SK-N-SH (cell line): ENCODE data around the gene LOC128125822.

Experiments used
- CTCF ChIA-PET: fragments of 300-600, 350-600 bp; formaldehyde crosslinking; extraction: SDS; loops from one replicate; lab custom pipeline; 2021; lab: Yijun Ruan, JAX
- POLR2A ChIA-PET: fragments of 350-600 bp; sonication (Branson Sonifier 250); formaldehyde crosslinking; extraction: SDS; loops from one replicate; lab custom pipeline; 2020; ENCODE audit warnings: antibody characterized with exemption, inconsistent platforms; lab: Yijun Ruan, JAX
- DNase-seq: peaks from one replicate; pipeline ENCODE4 v3.0.0; 2012
- H2AFZ ChIP-seq: fragments of 200-600 bp; sonication (generic); 2 replicates; pipeline ENCODE4 v1.8.1; 2016; ENCODE audit warnings: antibody characterized with exemption, mild to moderate bottlenecking, low read depth
- H3F3A ChIP-seq: fragments of 200-600 bp; sonication (generic); replicated peaks from 2 replicates; pipeline ENCODE3; 2016; ENCODE audit warnings: antibody characterized with exemption, mild to moderate bottlenecking; ENCODE audit not compliant: insufficient read depth
- H3K27ac ChIP-seq, 2 experiments: fragments of 200-500 bp in 1 of 2; fragments of 200-600 bp in 1 of 2; sonication (Bioruptor generic) in 1 of 2; sonication (generic), shearing (Covaris generic) in 1 of 2; 2 replicates each; pipeline versions ENCODE4 v1.5.1 to v1.6.1; 2014 to 2016; ENCODE audit warnings: low read depth in 2 of 2, inconsistent platforms in 1 of 2, low read length in 1 of 2, mild to moderate bottlenecking in 1 of 2, mixed read lengths in 1 of 2
- H3K27me3 ChIP-seq: fragments of 200-600 bp; sonication (generic), shearing (Covaris generic); 2 replicates; pipeline ENCODE4 v1.6.1; 2016; ENCODE audit warnings: mixed run types; ENCODE audit not compliant: insufficient read depth
- H3K36me3 ChIP-seq, 2 experiments: fragments of 200-500 bp in 1 of 2; fragments of 200-600 bp in 1 of 2; sonication (Bioruptor generic) in 1 of 2; sonication (generic) in 1 of 2; replicated peaks in 1 of 2; 2 replicates each; pipeline versions ENCODE3 to v1.5.1; 2014 to 2016; ENCODE audit warnings: low read length in 1 of 2, mild to moderate bottlenecking in 1 of 2; ENCODE audit not compliant: insufficient read depth in 2 of 2, control insufficient read depth in 1 of 2
- H3K4me1 ChIP-seq, 2 experiments: fragments of 200-500 bp in 1 of 2; fragments of 200-600 bp in 1 of 2; sonication (Bioruptor generic) in 1 of 2; sonication (generic), shearing (Covaris generic) in 1 of 2; 2 replicates each; pipeline versions ENCODE4 v1.5.1 to v1.6.1; 2014 to 2016; ENCODE audit warnings: low read depth in 1 of 2, low read length in 1 of 2, mixed run types in 1 of 2; ENCODE audit not compliant: insufficient read depth in 2 of 2, control insufficient read depth in 1 of 2
- H3K4me2 ChIP-seq: fragments of 200-600 bp; sonication (generic), shearing (Covaris generic); 2 replicates; pipeline ENCODE4 v1.6.1; 2017; ENCODE audit warnings: mixed run types
- H3K4me3 ChIP-seq, 2 experiments: fragments of 200-500 bp in 1 of 2; fragments of 200-600 bp in 1 of 2; sonication (Bioruptor generic) in 1 of 2; sonication (generic), shearing (Covaris generic) in 1 of 2; 2 replicates each; pipeline versions ENCODE4 v1.5.1 to v1.8.1; 2014 to 2016; ENCODE audit warnings: low read depth in 2 of 2, inconsistent platforms in 1 of 2, low read length in 1 of 2, mild to moderate bottlenecking in 1 of 2, mixed read lengths in 1 of 2, moderate library complexity in 1 of 2
- H3K79me2 ChIP-seq: fragments of 200-600 bp; sonication (generic); 2 replicates; pipeline ENCODE4 v1.8.1; 2017; ENCODE audit warnings: mild to moderate bottlenecking; ENCODE audit not compliant: insufficient read depth
- H3K9ac ChIP-seq: fragments of 200-600 bp; sonication (generic); 2 replicates; pipeline ENCODE4 v1.6.1; 2017; ENCODE audit warnings: mixed run types
- H3K9me2 ChIP-seq: fragments of 200-600 bp; sonication (generic); 2 replicates; pipeline ENCODE4 v1.6.1; 2017; ENCODE audit warnings: mixed run types
- H3K9me3 ChIP-seq: fragments of 200-600 bp; sonication (generic); 2 replicates; pipeline ENCODE4 v1.6.1; 2017; ENCODE audit warnings: mixed run types, mild to moderate bottlenecking, moderate library complexity
- H4K20me1 ChIP-seq: fragments of 200-600 bp; sonication (generic); 2 replicates; pipeline ENCODE4 v1.6.1; 2017; ENCODE audit warnings: mild to moderate bottlenecking, mixed run types; ENCODE audit not compliant: insufficient read depth
- CTCF ChIP-seq: fragments of 200-600 bp; sonication (generic); IDR thresholded peaks from 2 replicates; pipeline ENCODE4 v1.6.1; 2017; ENCODE audit warnings: antibody characterized with exemption, mild to moderate bottlenecking, moderate library complexity
- ELF1 ChIP-seq: IDR thresholded peaks from 2 replicates; pipeline ENCODE4 v1.4.0; 2012
- FOXJ3 ChIP-seq: sonication (generic); formaldehyde crosslinking; IDR thresholded peaks from 2 replicates; pipeline ENCODE4 v1.5.1; 2020; ENCODE audit warnings: mild to moderate bottlenecking, missing genetic modification reagents
- IRF3 ChIP-seq: fragments of 150-350 bp; IDR thresholded peaks from 2 replicates; pipeline ENCODE4 v1.6.1; 2016; ENCODE audit warnings: mild to moderate bottlenecking, low read depth, low read length
- JUND ChIP-seq: IDR thresholded peaks from 2 replicates; pipeline ENCODE4 v1.4.0; 2012
- MAX ChIP-seq: IDR thresholded peaks from 2 replicates; pipeline ENCODE4 v1.4.0; 2012; ENCODE audit warnings: low read depth
- MXI1 ChIP-seq: IDR thresholded peaks from 2 replicates; pipeline ENCODE4 v1.6.1; 2012; ENCODE audit warnings: mild to moderate bottlenecking, low read depth, low read length, improper control_type of control experiment
- NFIC ChIP-seq: IDR thresholded peaks from 2 replicates; pipeline ENCODE4 v1.4.0; 2012; ENCODE audit warnings: borderline replicate concordance
- POLR2AphosphoS5 ChIP-seq: IDR thresholded peaks from 2 replicates; pipeline ENCODE4 v1.6.1; 2012; ENCODE audit warnings: low read depth, low read length
- RAD21 ChIP-seq: IDR thresholded peaks from 2 replicates; pipeline ENCODE4 v1.6.1; 2012; ENCODE audit warnings: mild to moderate bottlenecking, low read length
- RCOR1 ChIP-seq: fragments of 150-350 bp; IDR thresholded peaks from 2 replicates; pipeline ENCODE4 v1.6.1; 2017; ENCODE audit warnings: antibody characterized with exemption, low read length
- REST ChIP-seq: IDR thresholded peaks from 2 replicates; pipeline ENCODE4 v1.6.1; 2012; ENCODE audit warnings: mild to moderate bottlenecking, low read depth, low read length, moderate library complexity
- RFX5 ChIP-seq: IDR thresholded peaks from 2 replicates; pipeline ENCODE4 v1.6.1; 2012; ENCODE audit warnings: mild to moderate bottlenecking, improper control_type of control experiment, low read length
- RXRA ChIP-seq: IDR thresholded peaks from 2 replicates; pipeline ENCODE4 v1.4.0; 2012; ENCODE audit warnings: low read depth, mild to moderate bottlenecking, borderline replicate concordance
- TCF12 ChIP-seq: IDR thresholded peaks from 2 replicates; pipeline ENCODE4 v1.4.0; 2012
- TEAD4 ChIP-seq: IDR thresholded peaks from 2 replicates; pipeline ENCODE4 v1.4.0; 2012; ENCODE audit warnings: mild to moderate bottlenecking, borderline replicate concordance; ENCODE audit not compliant: insufficient read depth
- WGBS: methylation state at CpG from one replicate; pipeline ENCODE4 v1.1.6; 2017; ENCODE audit warnings: low lambda C conversion rate; 5-methylcytosine and 5-hydroxymethylcytosine counted together
- TF ChIP-seq, protein P1 (sequence below): IDR thresholded peaks from 2 replicates; pipeline ENCODE4 v1.4.0; 2012; ENCODE audit warnings: low read depth, borderline replicate concordance
- TF ChIP-seq, protein P2 (sequence below): IDR thresholded peaks from 2 replicates; pipeline ENCODE4 v1.4.0; 2012; ENCODE audit warnings: low read depth, borderline replicate concordance
- TF ChIP-seq, protein P3 (sequence below): fragments of 150-350 bp; IDR thresholded peaks from 2 replicates; pipeline ENCODE4 v1.6.1; 2017; ENCODE audit warnings: antibody characterized with exemption, low read length, low read depth, borderline replicate concordance

LOC128125822 gene

DNA sequence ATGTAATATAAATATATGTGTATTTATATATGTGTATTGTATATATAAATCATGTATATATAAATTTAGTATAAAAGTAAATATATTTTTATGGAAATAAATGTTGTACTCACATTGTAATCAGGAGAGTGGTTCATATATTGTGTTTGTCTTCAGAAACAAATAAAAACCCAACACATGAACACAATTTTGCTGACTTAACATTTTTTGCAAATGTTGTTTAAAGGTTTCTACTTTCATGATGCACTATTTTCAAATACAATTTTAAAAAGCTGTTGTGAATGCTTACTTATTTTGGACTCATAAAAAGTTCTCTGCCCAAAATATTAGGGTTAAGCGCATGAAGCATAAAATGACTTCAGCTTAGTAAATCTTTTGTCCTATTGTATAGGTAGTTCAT lies 39.3 kb downstream of the LOC128125822 start (continued):
- no peak for TF ChIP-seq MAX

GRCh38 chr6:63615590-63615989 lies 43.3 kb downstream of the LOC128125822 start:
- Histone ChIP-seq H3F3A (no peaks in the 10 kb centered on the region), H3K27ac (no peak overlapping the region), H3K4me1 (no peaks in the 10 kb centered on the region), H3K4me2 (no peak overlapping the region), H2AFZ (no peak overlapping the region), H4K20me1 (no peaks in the 10 kb centered on the region), H3K9ac (no peak overlapping the region), H3K79me2 (no peaks in the 10 kb centered on the region), H3K9me3 (no peaks in the 10 kb centered on the region), H3K4me3 (no peak overlapping the region), H3K27me3 (0 out of 2 replicates have a peak, but pooled peaks cover 3% of the 10 kb centered on the region), H3K36me3 (no peaks in the 10 kb centered on the region), H3K9me2 (0 out of 2 replicates have a peak, but pooled peaks cover 6% of the 10 kb centered on the region)
- no peak for TF ChIP-seq POLR2AphosphoS5
- TF ChIP-seq FOXJ3 (CRISPR knock-in tag) = no peak
- TF ChIP-seq RCOR1 = no peak
- TF ChIP-seq, protein P1, sequence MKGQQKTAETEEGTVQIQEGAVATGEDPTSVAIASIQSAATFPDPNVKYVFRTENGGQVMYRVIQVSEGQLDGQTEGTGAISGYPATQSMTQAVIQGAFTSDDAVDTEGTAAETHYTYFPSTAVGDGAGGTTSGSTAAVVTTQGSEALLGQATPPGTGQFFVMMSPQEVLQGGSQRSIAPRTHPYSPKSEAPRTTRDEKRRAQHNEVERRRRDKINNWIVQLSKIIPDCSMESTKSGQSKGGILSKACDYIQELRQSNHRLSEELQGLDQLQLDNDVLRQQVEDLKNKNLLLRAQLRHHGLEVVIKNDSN = no peak
- no peak for TF ChIP-seq RXRA
- TF ChIP-seq TEAD4 = no peak
- TF ChIP-seq, protein P2, sequence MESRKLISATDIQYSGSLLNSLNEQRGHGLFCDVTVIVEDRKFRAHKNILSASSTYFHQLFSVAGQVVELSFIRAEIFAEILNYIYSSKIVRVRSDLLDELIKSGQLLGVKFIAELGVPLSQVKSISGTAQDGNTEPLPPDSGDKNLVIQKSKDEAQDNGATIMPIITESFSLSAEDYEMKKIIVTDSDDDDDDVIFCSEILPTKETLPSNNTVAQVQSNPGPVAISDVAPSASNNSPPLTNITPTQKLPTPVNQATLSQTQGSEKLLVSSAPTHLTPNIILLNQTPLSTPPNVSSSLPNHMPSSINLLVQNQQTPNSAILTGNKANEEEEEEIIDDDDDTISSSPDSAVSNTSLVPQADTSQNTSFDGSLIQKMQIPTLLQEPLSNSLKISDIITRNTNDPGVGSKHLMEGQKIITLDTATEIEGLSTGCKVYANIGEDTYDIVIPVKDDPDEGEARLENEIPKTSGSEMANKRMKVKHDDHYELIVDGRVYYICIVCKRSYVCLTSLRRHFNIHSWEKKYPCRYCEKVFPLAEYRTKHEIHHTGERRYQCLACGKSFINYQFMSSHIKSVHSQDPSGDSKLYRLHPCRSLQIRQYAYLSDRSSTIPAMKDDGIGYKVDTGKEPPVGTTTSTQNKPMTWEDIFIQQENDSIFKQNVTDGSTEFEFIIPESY = no peak
- TF ChIP-seq RAD21 = no peak
- no peak for TF ChIP-seq REST
- TF ChIP-seq, protein P3, sequence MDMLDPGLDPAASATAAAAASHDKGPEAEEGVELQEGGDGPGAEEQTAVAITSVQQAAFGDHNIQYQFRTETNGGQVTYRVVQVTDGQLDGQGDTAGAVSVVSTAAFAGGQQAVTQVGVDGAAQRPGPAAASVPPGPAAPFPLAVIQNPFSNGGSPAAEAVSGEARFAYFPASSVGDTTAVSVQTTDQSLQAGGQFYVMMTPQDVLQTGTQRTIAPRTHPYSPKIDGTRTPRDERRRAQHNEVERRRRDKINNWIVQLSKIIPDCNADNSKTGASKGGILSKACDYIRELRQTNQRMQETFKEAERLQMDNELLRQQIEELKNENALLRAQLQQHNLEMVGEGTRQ = no peak
- TF ChIP-seq TCF12 = no peak
- no peak for TF ChIP-seq NFIC
- no peak for TF ChIP-seq RFX5
- no peak for TF ChIP-seq IRF3
- no peak for TF ChIP-seq JUND
- no peak for TF ChIP-seq ELF1
- TF ChIP-seq CTCF = no peak
- TF ChIP-seq MXI1 = no peak
- ChIA-PET CTCF (no interaction called here), POLR2A (no interaction called here)
- 95% methylated on average over 1 of the region's 1 CpG for WGBS
- no peak for DNase-seq
